Measurements from ENCODE around the gene EIF2B4.

Gene EIF2B4

DNA sequence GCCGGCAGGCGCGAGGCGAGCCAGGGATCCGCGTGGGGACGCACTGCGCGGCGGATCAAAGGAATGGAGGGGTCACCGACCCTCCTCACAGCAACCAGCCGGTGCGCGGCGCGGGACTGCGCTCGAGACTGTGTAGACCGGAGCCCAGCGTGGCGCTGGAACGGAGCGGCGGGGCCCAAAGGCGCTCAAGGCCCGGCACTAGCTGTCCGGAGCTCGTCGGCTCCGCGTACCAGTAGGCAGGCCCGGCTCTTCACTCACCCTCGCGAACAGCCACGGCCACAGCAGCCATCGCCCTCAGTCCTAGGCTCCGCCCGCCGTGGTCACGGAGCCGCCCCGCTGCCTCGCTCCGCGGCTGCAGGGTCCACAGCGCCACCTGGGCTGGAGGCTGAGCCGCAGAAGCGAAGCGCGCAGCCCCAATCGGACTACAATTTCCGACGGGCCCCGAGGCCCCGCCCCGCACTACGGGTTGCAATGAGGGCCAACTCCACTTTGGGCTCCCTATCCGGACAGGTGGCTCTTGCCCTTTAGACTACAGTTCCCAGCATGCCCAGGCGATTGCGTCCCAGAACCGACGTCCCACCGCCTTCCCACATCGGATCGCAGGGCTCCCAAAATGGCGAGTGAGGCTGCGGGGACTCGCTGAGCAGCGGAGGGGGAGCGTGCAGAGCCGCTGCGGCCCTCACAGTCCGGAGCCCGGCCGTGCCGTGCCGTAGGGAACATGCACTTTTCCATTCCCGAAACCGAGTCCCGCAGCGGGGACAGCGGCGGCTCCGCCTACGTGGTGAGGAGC, at the start of gene EIF2B4, which contains the start of gene SNX17:
Gene EIF2B4 (minus strand): TSS at position 313 of the 790 bp plus-strand sequence. CDS start 24 bp downstream, at position 289.
Gene SNX17 (plus strand): TSS at position 591 of the 790 bp plus-strand sequence. CDS start 128 bp downstream, at position 719.
- DNase-seq, result peak; percentile 100

DNA sequence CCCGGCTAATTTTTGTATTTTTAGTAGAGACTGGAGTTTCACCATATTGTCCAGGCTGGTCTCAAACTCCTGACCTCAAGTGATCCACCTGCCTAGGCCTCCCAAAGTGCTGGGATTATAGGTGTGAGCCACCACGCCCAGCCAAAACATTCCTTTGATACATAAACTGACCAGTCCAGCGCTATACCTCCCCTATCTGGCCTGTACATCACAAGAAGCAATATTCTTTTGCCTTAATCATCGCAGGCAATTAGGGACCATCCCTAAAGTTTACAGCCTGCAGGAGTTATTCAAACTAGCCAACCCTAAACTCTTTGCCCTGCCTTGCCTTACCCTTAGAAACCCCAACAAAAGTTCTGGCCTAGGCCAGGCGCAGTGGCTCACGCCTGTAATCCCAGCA, 46.0 kb upstream of the EIF2B4 start:
- no peak for DNase-seq

DNA sequence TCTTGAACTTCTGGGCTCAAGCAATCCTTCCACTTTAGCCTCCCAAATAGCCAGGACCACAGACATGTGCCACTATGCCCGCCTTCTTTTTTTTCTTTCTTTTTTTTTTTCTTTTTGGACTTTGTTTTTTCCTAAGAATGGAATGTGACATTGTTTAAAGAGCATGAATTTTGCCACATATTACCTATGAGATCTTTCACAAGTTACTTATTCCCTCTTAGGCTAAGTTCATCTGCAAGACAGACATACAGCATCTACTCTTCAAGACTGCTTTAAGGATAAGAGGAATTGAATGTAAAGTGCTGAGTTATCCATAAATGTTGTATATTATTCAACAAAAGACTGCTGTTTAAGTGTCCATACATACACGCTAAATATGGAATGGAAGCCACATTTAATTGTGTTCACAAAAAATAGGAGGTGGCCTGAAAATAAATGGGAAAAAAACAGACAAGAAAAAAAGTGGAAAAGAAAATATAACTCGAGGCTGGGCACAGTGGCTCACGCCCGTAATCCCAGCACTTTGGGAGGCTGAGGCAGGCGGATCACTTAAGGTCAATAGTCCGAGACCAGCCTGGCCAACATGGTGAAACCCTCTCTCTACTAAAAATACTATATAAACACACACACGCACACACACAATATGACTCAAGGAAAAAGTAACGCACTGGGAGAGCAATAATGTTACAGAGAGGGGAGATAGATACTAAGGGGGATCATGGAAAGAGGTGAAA, 42.4 kb upstream of the EIF2B4 start:
- DNase-seq, result no peak

DNA sequence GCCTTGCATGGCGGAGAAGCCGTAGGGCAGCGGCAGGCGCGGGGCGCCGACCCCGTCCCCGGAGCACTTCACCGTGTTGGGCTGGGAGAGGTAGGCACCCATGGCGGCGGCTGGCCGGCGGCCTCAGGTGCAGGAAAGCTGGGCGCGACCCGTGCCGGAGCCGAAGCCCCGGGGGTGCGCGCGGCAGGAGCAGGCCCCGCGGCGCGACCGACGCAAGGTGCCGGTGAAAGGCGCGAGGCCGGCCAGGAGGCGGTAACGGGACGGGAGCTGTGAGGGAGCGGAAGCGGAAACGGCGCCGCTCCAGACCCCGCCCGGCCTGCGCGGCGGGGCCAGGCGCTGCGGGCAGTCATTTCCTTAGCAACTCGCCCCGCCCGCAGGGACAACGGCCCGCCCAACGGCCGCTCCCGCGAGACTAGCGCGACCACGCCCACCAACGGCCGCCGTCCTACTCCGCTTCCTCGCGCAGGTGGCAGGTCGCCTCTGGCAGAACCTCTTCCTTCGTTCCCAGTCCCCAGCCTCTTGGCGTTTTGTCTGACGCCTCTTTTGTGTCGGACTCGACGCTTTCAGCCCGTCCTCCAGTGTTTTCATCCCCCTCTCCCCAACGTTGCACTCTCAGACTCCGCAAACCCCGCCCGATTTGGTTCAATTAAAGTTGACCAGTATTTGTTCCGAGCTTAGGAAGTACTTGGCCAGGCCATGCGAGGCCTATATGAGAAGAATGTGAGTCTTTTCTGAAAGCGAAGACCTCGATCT, 39.4 kb upstream of the EIF2B4 start, which contains the start of gene PPM1G:
Gene PPM1G (minus strand): TSS at position 271 of the 753 bp plus-strand sequence. CDS start 169 bp downstream, at position 102.
- DNase-seq, result peak; percentile 95

DNA sequence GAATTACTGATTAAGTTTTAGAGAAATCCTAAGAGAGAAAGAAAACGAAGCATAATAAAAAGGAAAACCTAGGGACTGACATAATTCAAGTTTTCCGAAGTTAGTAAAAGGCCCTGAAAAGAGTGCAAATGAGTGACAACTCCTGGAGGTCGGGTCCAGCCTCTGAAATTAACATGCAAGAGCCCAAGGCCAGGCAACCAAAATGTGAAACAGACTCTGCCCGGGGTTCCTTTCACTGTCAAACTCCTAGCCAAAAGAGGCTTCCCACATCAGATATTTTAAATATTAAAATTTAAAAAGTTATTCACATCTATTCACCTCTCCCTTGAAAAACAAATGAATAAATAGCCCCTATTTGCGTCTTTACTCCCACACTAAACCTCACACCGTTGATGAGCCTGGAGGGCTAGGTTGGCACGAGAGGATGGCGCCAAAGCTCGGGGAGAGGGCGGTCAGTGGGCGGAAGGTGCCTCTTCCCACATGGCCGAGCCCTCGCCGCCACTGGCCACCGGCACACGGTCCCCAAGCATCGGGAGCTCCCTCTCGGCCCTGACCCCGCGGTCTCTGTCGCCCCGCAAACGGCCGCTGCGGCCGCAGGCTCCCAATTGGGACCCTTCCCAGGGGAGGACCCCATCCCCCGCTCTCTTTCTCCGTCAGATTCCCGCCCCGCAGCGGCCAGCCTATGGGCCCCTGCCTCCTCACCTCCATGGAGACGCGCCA, 38.6 kb upstream of the EIF2B4 start:
- no peak for DNase-seq

DNA sequence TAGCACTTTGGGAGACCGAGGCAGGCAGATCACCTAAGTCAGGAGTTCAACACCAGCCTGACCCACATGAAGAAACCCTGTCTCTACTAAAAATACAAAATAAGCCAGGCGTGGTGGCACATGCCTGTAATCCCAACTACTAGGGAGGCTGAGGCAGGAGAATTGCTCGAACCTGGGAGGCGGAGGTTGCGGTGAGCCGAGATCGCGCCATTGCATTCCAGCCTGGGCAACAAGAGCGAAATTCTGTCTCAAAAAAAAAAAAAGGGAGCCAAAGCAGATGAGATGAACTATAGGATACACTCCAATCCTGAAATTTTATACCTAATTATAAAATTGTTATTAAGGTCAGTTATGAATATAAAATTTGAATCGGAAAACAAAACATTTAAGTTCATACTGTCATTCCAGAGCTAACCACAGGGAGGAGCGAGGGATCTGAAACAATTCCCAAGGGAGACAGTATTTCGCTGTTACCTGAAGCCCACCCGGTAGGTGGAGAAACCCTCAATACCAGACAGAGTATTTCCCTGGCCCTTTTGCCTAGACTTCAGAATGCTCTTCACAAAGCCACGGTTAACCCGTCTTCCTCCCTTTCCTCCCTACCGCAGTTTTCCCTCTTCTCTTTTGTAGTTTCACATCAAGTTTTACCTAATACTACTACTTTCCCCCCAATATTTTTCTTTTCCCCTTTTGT, 37.8 kb upstream of the EIF2B4 start:
- no peak for DNase-seq

DNA sequence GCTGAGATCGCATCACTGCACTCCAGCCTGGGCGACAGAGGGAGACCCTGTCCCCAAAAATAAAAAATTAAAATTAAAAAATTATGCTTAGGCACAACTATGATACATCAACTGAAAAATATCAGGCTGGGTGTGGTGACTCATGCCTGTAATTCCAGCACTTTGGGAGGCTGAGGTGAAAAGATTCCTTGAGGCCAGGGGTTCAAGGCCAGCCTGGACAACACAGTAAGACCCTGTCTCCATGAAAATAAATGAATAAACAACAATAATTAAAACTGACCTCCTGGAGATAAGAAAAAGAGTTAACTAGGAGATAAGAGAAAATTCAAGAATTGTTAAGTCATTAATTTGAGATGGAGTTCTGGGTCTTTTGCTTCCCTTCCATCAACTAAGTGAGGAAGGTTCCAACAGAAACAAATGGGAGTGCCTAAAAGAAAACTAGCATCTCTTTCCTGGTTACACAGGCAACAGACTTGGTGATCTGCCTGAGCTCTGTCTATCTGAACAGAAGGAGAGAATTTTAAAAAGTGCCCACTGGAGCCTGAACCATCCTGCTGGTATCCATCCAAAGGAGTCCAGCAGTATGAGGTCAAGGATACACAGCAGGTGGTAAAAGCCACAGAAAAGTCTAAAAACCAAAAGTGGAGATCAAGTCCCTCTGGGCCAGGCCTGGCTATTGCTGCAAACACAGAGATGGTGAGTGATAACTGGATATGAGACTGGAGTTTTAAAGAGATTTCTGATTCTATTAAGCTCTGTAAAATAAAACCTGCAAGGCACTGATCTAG, 30.4 kb upstream of the EIF2B4 start:
- DNase-seq, result no peak

DNA sequence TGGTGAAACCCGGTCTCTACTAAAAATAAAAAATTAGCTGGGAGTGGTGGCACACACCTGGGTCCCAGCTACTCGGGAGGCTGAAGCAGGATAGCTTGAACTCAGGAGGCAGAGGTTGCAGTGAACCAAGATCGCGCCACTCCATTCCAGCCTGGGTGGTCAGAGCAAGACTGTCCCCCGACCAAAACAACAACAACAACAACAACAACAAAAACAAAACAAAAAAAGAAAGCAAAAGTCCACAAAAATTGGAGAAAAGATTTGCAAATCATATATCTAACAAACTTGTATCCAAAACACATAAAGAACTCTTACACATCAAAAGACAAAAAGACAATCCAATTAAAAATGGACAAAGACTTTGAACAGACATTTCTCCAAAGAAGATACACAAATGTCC, 28.8 kb upstream of the EIF2B4 start:
- no peak for DNase-seq

DNA sequence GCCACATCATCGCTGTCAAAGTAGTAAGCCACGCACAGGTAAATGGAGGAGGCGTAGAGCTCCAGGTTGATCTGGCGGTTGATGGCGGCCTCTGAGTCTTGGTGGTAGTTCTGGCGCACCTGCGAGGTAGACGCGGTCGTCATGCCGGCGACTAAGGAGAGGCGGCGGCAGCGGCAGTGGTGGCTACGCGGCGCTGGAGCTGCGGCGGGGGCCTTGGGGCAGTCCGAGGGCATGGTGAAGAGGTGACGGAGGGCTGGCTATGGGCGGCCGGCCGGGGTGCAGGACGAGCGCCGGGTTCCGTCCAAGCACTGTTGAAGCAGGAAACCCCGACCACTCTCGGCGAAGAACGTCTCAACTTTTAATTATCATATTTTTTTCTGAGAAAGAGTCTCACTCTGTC, 23.1 kb upstream of the EIF2B4 start:
- DNase-seq, result no peak

DNA sequence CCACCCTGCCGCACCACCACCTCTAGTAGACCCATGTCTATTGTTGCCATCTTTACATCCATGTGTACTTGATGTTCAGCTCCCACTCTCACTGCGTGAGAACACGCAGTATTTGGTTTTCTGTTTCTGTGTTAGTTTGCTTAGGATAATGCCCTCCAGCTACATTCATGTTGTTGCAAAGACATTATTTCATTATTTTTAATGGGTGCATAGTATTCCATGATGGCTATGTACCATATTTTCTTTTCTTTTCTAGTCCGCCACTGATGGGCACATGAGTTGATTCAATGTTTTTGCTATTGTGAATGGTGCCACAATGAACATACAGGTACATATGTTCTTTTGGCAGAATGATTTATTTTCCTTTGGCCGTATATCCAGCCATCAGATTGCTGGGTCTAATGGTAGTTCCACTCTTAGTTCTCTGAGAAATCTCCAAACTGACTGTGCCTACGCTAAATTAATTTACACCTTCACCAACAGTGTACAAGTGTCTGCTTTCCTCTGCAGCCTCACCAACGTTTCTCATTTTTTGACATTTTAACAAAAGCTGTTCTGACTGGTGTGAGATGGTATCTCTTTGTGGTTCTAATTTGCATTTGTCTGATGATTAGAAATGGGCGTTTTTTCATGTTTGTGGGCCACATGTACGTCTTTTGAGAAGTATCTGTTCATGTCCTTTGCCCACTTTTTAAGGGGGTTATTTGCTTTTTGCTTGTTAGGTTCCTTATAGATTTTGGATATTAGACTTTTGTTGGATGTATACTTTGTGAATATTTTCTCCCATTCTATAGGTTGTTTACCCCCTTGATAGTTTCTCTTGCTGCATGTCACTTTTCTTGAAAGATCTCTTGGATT, 20.9 kb upstream of the EIF2B4 start:
- DNase-seq, result peak; percentile 74

DNA sequence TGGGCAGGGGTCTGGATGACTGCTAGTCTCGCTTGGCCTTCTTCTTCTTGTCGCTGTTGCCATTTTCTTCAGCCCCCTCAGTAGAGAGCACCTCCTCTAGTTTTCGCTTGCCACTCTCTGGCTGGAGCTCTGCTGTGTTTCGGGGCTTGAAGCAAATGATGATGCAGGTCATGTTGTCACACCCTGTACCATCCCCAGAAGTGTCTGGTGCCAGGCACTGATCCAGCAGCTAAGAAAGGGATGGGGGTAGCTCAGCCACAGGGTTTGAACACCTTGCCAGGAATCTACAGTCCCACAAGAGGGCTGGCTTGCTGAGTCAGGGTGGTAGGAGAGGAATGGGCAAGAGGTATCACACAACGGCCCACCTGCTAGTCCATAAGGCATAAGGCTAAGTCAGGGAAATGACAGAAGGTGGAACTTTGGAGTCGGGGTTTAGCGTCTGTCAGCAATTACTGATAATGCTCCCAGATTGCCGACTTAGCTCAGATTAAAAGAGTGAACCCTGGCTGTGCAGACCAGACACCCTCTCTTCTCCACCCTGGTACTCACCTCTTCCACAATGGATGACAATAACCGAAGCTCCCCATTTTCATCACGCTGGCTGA, 11.5 kb upstream of the EIF2B4 start:
- DNase-seq, result no peak

DNA sequence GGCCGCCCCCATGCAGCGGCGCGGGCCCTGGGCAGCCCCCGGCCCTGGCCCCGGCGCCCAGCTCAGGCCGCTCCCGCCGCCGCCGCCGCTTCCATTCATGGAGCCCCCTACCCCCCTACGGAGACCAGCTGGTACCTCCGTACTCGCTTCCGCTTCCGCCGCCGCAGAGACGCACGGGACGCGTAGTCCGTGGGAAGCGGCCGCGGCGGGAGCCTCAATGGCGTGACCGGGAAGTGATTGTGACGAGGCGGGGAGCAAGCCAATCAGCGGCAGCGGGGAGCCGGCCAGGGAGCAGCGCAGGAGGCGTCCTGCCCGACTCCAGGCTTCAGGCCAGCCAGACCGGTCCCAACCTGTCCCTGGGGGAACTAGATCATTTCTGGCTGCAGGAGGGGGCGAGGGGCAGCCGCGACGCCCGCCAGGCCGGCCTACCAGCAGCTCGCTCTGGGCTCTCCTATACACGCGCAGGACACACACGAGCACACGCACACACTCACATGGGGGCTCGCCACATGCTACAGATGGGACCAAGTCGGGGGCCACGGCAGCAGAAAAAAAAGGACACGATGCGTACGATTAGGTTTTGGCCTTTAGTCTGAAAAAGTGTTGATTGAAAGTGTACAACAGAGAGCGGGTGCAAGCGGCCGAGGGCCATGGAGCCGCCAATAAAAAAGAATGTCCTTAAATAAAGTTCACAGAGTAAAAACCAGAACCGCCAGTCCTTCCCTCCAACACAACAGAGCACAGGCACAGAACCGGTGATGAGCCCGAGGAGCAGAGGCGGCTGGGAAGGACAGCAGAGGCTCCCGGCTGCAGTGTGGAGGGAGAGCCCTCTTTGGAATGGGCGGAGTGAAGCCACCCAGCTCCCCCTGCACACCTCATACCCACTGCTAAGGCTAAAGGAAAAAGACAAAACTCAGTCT, 10.7 kb upstream of the EIF2B4 start, which contains the start of gene ZNF513:
Gene ZNF513 (minus strand): TSS at position 109 of the 920 bp plus-strand sequence. CDS start 208 bp downstream, outside the sequence.
- DNase-seq, result peak; percentile 91

DNA sequence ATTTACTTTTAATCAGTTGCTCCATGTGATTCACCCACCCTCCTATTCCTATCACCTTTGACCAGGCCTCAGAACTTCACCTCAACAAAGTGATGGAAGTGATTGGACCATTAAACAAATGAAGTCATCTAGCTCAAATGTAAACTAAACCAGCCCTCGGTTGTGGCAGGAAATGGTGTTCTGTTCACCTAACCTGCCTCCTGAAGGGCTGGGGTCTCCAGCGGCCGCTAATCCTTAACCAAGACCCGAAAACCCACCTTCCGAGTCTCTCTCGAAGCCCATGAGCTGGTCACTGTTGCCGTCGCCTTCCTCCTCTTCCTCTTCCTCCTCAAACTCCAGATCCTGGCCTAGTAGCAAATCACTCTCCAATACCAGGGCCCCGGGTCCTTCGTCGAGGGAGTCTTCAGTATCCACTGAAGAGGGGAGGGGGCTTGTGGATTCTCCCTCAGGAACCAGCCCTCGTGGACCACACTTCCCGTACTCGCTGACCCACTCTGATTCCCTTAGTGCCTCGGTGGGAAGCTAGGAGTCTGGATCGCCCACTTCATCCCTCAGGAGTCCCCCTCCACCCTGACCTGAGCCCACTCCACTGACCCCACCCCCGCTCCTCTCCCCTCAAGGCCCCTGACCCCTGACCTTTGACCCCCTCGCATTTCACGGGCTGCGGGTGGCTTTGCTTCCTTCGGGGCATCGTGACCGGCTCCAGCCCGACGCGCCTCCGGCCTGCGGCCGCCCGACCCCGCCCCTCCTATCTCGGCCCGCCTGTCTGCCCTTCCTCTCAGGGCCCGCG, 9.9 kb upstream of the EIF2B4 start:
- DNase-seq, result peak; percentile 52

DNA sequence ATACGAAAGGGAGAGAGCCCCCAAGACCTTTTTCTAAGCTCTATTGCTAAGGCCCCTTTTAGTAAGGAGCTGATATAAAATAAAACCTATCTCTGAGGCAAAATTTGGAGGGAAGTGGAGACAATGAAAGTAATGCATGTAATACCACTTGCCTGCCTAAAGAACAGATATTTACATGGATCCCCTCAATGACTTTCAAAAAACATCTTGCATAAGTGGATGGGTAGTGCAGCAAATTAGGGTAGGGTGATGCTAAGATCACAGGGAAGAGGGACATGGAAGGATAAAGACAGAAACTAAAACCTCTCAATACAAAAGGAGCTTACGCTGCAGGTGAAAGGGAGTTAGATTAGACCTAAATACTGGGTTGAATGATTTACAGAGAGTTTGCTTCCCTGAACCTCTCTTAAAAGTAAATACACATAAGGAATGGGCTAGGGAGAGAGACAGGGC, 9.3 kb upstream of the EIF2B4 start:
- no peak for DNase-seq

DNA sequence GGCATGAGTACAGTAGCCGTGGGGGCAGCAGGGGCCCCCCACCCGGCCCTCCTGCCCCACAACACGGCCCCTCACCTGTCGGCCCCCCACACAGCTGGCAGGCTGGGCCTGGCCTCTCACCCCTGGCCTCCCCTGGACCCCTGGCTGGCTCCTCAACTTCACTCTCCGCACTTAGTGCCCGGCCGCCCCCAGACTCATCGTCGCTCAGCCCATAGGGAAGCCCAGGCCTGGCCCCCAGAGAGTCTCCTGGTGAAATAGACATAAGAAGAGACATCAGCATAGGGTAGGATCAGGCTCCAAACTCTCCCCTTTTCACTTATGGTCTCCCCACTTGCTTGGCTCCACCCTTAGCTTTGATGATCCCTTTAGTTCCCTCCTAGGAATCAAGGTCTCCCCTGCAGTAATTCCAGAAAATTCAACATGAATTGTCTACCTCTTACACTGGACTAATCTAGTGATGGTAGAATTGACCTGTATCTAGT, 8.7 kb upstream of the EIF2B4 start:
- DNase-seq, result no peak

DNA sequence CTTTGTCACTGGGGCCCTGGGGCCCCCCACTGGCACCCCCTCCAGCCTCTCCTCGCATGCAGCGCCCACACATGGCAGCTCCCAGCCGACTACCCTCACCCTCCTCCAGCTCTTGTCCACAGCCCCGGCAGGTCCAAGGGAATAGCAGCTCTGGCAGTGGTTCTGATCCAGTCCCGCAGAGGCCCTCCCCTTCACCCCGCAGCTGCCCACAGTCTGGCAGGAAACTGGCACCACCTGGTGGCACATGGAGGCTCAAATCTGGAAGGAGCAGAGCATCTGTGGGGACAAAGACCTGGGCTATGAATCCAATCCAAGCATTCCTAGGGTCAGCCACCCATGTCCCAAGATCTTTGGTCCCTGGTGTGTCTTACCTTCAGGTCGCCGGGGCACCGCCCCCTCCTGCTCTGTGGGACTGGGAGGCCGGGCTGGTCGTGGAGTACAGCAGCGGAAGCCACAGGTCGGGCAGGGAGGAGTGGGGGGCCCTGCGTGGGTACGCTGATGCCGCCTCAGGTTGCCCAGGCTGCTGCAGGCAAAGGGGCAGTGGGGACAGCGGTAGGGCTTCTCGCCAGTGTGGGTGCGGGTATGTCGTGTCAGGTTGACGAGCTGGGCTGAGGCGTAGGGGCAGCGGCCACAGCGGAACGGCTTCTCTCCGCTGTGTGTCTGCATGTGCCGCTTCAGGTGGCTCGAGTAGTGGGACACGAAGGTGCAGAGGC, 8.1 kb upstream of the EIF2B4 start:
- DNase-seq, result peak; percentile 12
